Esophagus muscularis mucosa (tissue), 4 donors: ENCODE results near the gene CEP350. TPM values are rescaled to one million over a fixed set of nuclear protein-coding genes. Genes with fewer than 3 reads are reported as not detected.
"Not testable (repeated sequence)": the region's sequence is repeated elsewhere in the genome, so short reads cannot be mapped to it uniquely, and the experiment has no call there.

ENCODE experiments used
- DNase-seq: peaks from one replicate; pipeline ENCODE4 v3.0.0-alpha.2; 2017; ENCODE audit errors: extremely low spot score
- H3K27ac ChIP-seq, 4 donors: fragments of 200-600 bp; sonication (generic); replicated peaks in 1 of 4; 1 replicate in 3 of 4; 2 replicates in 1 of 4; pipeline ENCODE4 v1.5.1; 2016 to 2019; ENCODE audit warnings: mild to moderate bottlenecking in 1 of 4
- H3K27me3 ChIP-seq, 4 donors: fragments of 200-600 bp; sonication (generic); one replicate each; pipeline versions ENCODE4 v1.5.1 to v1.6.0; 2016 to 2019
- H3K36me3 ChIP-seq, 4 donors: fragments of 200-600 bp; sonication (generic); one replicate each; pipeline ENCODE4 v1.5.1; 2016 to 2019
- H3K4me1 ChIP-seq, 4 donors: fragments of 200-600 bp; sonication (generic); one replicate each; pipeline ENCODE4 v1.5.1; 2016 to 2019
- H3K4me3 ChIP-seq, 4 donors: fragments of 200-600 bp; sonication (generic); 1 replicate in 2 of 4; 2 replicates in 2 of 4; pipeline ENCODE4 v1.5.1; 2016 to 2019; ENCODE audit warnings: mild to moderate bottlenecking in 4 of 4, moderate library complexity in 1 of 4
- H3K9me3 ChIP-seq, 4 donors: fragments of 200-600 bp; sonication (generic); 1 replicate in 3 of 4; 2 replicates in 1 of 4; pipeline ENCODE4 v1.5.1; 2016 to 2019
- CTCF ChIP-seq, 3 experiments: fragments of 200-600 bp in 2 of 3; fragments of 450-650 bp in 1 of 3; sonication (generic) in 2 of 3; IDR thresholded peaks; one replicate each; pipeline ENCODE4 v1.5.1; 2017 to 2019; ENCODE audit warnings: antibody characterized with exemption in 3 of 3, mild to moderate bottlenecking in 2 of 3, moderate library complexity in 1 of 3
- EP300 ChIP-seq: sonication (generic); formaldehyde crosslinking; IDR thresholded peaks from one replicate; pipeline ENCODE4 v1.6.1; 2017; ENCODE audit warnings: antibody characterized with exemption
- POLR2A ChIP-seq: fragments of 450-650 bp; IDR thresholded peaks from one replicate; pipeline ENCODE4 v1.6.1; 2017; ENCODE audit warnings: antibody characterized with exemption, moderate library complexity, mild to moderate bottlenecking, low read depth
- POLR2AphosphoS5 ChIP-seq, 2 donors: sonication (generic); formaldehyde crosslinking; IDR thresholded peaks; one replicate each; pipeline ENCODE4 v1.6.1; 2017; ENCODE audit warnings: antibody characterized with exemption in 2 of 2
- WGBS: methylation state at CpG from one replicate; pipeline ENCODE4 v1.1.5; 2018; 5-methylcytosine and 5-hydroxymethylcytosine counted together
- intact Hi-C: fragments of 100-400 bp; cut with DNase I; formaldehyde crosslinking; loops from one replicate; pipeline ENCODE4 v1.15.1; 2023
- total RNA-seq, 4 donors: library from RNA; depleted of rRNA; stranded (reverse); fragments of >200 nt; gene quantifications; one replicate each; pipeline versions ENCODE4 v1.1.0 to v1.2.1, GENCODE V29; 2016

CEP350 gene
- total RNA-seq, 4 donors from 2014 or later = 61.0 to 80.6 (median 65.1) TPM

- Histone ChIP-seq H3K27ac (peak overlapping the region; percentile 95 to 98 (median 96)), H3K9me3 (no peaks in the 10 kb centered on the region), H3K4me1 (peaks cover 29 to 47% (median 34%) of the 10 kb centered on the region in 4 donors), H3K27me3 (no peaks in the 10 kb centered on the region), H3K4me3 (peak overlapping the region; percentile 88 to 99 (median 94)), H3K36me3 (no peaks in the 10 kb centered on the region)
- WGBS = 1% methylated on average over 3 of the region's 3 CpGs
- intact Hi-C loops = loop anchor here (10.0 kb wide), 1 partner anchor 219 kb away; no protein-coding TSS in a partner anchor
- DNase-seq = no peak
- no peak for TF ChIP-seq POLR2AphosphoS5 (IDR thresholded peaks at IDR 0.05)
- TF ChIP-seq POLR2A = no peak
- TF ChIP-seq CTCF (IDR thresholded peaks at IDR 0.05) = no peak
- TF ChIP-seq EP300 = no peak
These were observed 1.1 kb downstream of the CEP350 start for GRCh38 chr1:179955731-179956130.

DNA sequence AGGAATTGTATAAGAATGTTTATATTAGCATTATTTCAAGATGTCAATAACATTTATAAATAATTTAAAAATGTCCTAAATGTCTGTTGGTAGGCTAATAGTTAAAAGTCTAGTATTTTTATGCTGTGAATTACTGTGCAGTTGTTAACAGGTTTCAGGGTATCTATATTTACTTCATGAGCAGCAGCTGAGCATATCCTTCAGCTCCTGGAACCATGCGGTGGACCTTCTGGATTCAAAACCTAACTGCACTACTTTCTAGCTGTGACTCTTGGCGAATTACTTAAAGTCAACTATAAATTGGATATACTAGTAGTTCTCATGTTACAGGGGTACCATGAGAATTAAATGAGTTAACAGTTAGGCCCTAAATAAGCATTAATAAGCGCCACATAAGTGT lies 3.7 kb downstream of the CEP350 start:
- TF ChIP-seq EP300 = no peak
- TF ChIP-seq POLR2A = no peak
- no peak for TF ChIP-seq POLR2AphosphoS5 (IDR thresholded peaks at IDR 0.05)
- TF ChIP-seq CTCF (IDR thresholded peaks at IDR 0.05) = no peak
- no peak for DNase-seq

DNA sequence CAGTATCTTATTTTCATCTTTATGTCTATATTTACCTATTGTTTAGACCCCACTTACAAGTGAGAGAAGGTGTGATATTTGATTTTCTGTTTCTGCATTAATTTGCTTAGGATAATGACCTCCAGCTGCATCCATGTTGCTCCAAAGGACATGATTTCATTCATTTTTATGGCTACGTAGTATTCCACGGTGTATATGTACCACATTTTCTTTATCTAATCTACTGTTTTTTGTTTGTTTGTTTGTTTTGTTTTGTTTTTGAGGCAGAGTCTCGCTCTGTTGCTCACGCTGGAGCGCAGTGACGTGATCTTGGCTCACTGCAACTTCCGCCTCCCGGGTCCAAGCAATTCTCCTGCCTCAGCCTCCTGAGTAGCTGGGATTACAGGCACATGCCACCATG lies 7.6 kb downstream of the CEP350 start:
- H3K27me3 ChIP-seq, DNase-seq, H3K4me3 ChIP-seq, H3K9me3 ChIP-seq, H3K27ac ChIP-seq, H3K36me3 ChIP-seq, intact Hi-C loops: not testable (repeated sequence)
- WGBS = over 99% methylated on average over 8 of the region's 8 CpGs
- H3K4me1 ChIP-seq = peaks cover 11 to 40% (median 27%) of the 10 kb centered on the region in 4 donors

More for the DNA sequence above, 3.7 kb downstream of the CEP350 start:
- no peaks in the 10 kb centered on the region for H3K9me3 ChIP-seq
- H3K27me3 ChIP-seq = no peaks in the 10 kb centered on the region
- intact Hi-C loops = loop anchor here (10.0 kb wide), 1 partner anchor 216 kb away; no protein-coding TSS in a partner anchor
- WGBS = 80% methylated on average over 3 of the region's 3 CpGs
- H3K36me3 ChIP-seq = peaks cover 0 to 8% (median 0%) of the 10 kb centered on the region in 4 donors
- H3K4me3 ChIP-seq = no peak overlapping the region
- H3K27ac ChIP-seq = no peak overlapping the region
- peaks cover 25 to 44% (median 30%) of the 10 kb centered on the region in 4 donors for H3K4me1 ChIP-seq

DNA sequence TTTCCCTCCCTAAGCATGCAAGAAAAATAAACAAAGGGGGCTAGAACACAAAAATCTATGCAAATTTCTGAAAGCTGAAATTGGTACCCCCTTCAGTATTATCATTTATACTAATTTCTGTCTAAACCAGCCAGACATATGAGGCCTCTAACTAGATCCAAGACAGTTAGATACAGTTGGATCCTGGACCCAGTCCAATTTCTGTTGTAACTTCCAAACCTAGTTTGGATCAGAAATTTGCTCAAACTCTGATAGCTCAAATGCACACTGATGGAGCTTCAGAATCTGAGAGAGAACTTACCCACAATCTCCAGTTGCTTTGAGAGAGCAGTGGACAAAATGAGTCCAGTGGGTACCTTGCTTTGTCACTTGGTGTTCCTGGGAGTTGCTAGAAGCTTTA lies 11.9 kb downstream of the CEP350 start:
- no peak for TF ChIP-seq POLR2A
- Histone ChIP-seq H3K36me3 (peaks cover 0 to 7% (median 0%) of the 10 kb centered on the region in 4 donors), H3K9me3 (no peaks in the 10 kb centered on the region), H3K4me1 (peaks cover 32 to 53% (median 52%) of the 10 kb centered on the region in 4 donors), H3K27me3 (no peaks in the 10 kb centered on the region), H3K4me3 (no peak overlapping the region), H3K27ac (no peak overlapping the region)
- DNase-seq = no peak
- intact Hi-C loops = no loop called here

DNA sequence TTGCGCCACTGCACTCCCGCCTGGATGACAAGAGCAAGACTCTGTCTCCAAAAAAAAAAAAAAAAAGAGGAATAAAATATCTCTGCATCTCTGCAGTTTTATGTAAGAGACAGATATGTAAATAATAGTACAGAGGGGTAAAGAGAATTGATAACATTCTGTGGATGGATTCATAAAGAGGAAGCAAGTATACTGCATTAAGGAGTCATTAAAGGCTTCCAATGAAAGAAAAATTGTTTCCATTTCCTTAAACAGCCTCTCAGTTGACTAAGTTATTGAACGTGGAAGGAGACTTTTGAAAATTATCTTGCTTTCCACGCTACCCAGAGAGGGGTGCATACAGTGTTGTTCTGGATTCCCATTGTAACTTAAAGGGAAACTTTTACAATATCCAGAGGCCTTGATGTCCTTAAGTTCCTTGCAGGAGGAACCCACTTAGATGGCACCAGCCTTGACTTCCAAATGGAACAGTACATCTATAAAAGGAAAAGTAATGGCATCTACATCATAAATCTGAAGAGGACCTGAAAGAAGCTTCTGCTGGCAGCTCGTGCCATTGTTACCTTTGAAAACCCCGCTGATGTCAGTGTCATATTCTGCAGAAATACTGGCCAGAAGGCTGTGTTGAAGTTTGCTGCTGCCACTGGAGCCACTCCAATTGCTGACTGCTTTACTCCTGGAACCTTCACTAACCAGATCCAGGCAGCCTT lies 13.8 kb downstream of the CEP350 start:
- no peaks in the 10 kb centered on the region for H3K9me3 ChIP-seq
- peaks cover 35 to 66% (median 62%) of the 10 kb centered on the region in 4 donors for H3K4me1 ChIP-seq
- H3K4me3 ChIP-seq = no peak overlapping the region
- no peaks in the 10 kb centered on the region for H3K27me3 ChIP-seq
- 91% methylated on average over 5 of the region's 6 CpGs for WGBS
- TF ChIP-seq POLR2AphosphoS5 (IDR thresholded peaks at IDR 0.05) (no peak), EP300 (no peak), POLR2A (no peak), CTCF (IDR thresholded peaks at IDR 0.05) (no peak)
- no peak for DNase-seq
- intact Hi-C loops = no loop called here
- no peaks in the 10 kb centered on the region for H3K36me3 ChIP-seq
- H3K27ac ChIP-seq = peak overlapping the region; percentile 69 to 76 (median 72)
